SK-N-SH (cell line): Measurements from ENCODE around the gene CAPNS2. TPM values are rescaled to one million over a fixed set of nuclear protein-coding genes. Genes with fewer than 3 reads are reported as not detected.

Experiments used
- CTCF ChIA-PET: fragments of 300-600, 350-600 bp; formaldehyde crosslinking; extraction: SDS; loops from one replicate; lab custom pipeline; 2021; lab: Yijun Ruan, JAX
- POLR2A ChIA-PET: fragments of 350-600 bp; sonication (Branson Sonifier 250); formaldehyde crosslinking; extraction: SDS; loops from one replicate; lab custom pipeline; 2020; ENCODE audit warnings: antibody characterized with exemption, inconsistent platforms; lab: Yijun Ruan, JAX
- DNase-seq: peaks from one replicate; pipeline ENCODE4 v3.0.0; 2012
- H2AFZ ChIP-seq: fragments of 200-600 bp; sonication (generic); 2 replicates; pipeline ENCODE4 v1.8.1; 2016; ENCODE audit warnings: antibody characterized with exemption, mild to moderate bottlenecking, low read depth
- H3F3A ChIP-seq: fragments of 200-600 bp; sonication (generic); replicated peaks from 2 replicates; pipeline ENCODE3; 2016; ENCODE audit warnings: antibody characterized with exemption, mild to moderate bottlenecking; ENCODE audit not compliant: insufficient read depth
- H3K27ac ChIP-seq, 2 experiments: fragments of 200-500 bp in 1 of 2; fragments of 200-600 bp in 1 of 2; sonication (Bioruptor generic) in 1 of 2; sonication (generic), shearing (Covaris generic) in 1 of 2; 2 replicates each; pipeline versions ENCODE4 v1.5.1 to v1.6.1; 2014 to 2016; ENCODE audit warnings: low read depth in 2 of 2, inconsistent platforms in 1 of 2, low read length in 1 of 2, mild to moderate bottlenecking in 1 of 2, mixed read lengths in 1 of 2
- H3K27me3 ChIP-seq: fragments of 200-600 bp; sonication (generic), shearing (Covaris generic); 2 replicates; pipeline ENCODE4 v1.6.1; 2016; ENCODE audit warnings: mixed run types; ENCODE audit not compliant: insufficient read depth
- H3K36me3 ChIP-seq, 2 experiments: fragments of 200-500 bp in 1 of 2; fragments of 200-600 bp in 1 of 2; sonication (Bioruptor generic) in 1 of 2; sonication (generic) in 1 of 2; replicated peaks in 1 of 2; 2 replicates each; pipeline versions ENCODE3 to v1.5.1; 2014 to 2016; ENCODE audit warnings: low read length in 1 of 2, mild to moderate bottlenecking in 1 of 2; ENCODE audit not compliant: insufficient read depth in 2 of 2, control insufficient read depth in 1 of 2
- H3K4me1 ChIP-seq, 2 experiments: fragments of 200-500 bp in 1 of 2; fragments of 200-600 bp in 1 of 2; sonication (Bioruptor generic) in 1 of 2; sonication (generic), shearing (Covaris generic) in 1 of 2; 2 replicates each; pipeline versions ENCODE4 v1.5.1 to v1.6.1; 2014 to 2016; ENCODE audit warnings: low read depth in 1 of 2, low read length in 1 of 2, mixed run types in 1 of 2; ENCODE audit not compliant: insufficient read depth in 2 of 2, control insufficient read depth in 1 of 2
- H3K4me2 ChIP-seq: fragments of 200-600 bp; sonication (generic), shearing (Covaris generic); 2 replicates; pipeline ENCODE4 v1.6.1; 2017; ENCODE audit warnings: mixed run types
- H3K4me3 ChIP-seq, 2 experiments: fragments of 200-500 bp in 1 of 2; fragments of 200-600 bp in 1 of 2; sonication (Bioruptor generic) in 1 of 2; sonication (generic), shearing (Covaris generic) in 1 of 2; 2 replicates each; pipeline versions ENCODE4 v1.5.1 to v1.8.1; 2014 to 2016; ENCODE audit warnings: low read depth in 2 of 2, inconsistent platforms in 1 of 2, low read length in 1 of 2, mild to moderate bottlenecking in 1 of 2, mixed read lengths in 1 of 2, moderate library complexity in 1 of 2
- H3K79me2 ChIP-seq: fragments of 200-600 bp; sonication (generic); 2 replicates; pipeline ENCODE4 v1.8.1; 2017; ENCODE audit warnings: mild to moderate bottlenecking; ENCODE audit not compliant: insufficient read depth
- H3K9ac ChIP-seq: fragments of 200-600 bp; sonication (generic); 2 replicates; pipeline ENCODE4 v1.6.1; 2017; ENCODE audit warnings: mixed run types
- H3K9me2 ChIP-seq: fragments of 200-600 bp; sonication (generic); 2 replicates; pipeline ENCODE4 v1.6.1; 2017; ENCODE audit warnings: mixed run types
- H3K9me3 ChIP-seq: fragments of 200-600 bp; sonication (generic); 2 replicates; pipeline ENCODE4 v1.6.1; 2017; ENCODE audit warnings: mixed run types, mild to moderate bottlenecking, moderate library complexity
- H4K20me1 ChIP-seq: fragments of 200-600 bp; sonication (generic); 2 replicates; pipeline ENCODE4 v1.6.1; 2017; ENCODE audit warnings: mild to moderate bottlenecking, mixed run types; ENCODE audit not compliant: insufficient read depth
- CHD2 ChIP-seq: fragments of 150-350 bp; IDR thresholded peaks from 2 replicates; pipeline ENCODE4 v1.6.1; 2018; ENCODE audit warnings: low read length; ENCODE audit not compliant: partially characterized antibody
- EP300 ChIP-seq, 2 experiments: IDR thresholded peaks; 2 replicates each; pipeline versions ENCODE4 v1.4.0 to v1.6.1; 2012; ENCODE audit warnings: borderline replicate concordance in 1 of 2, low read depth in 1 of 2, low read length in 1 of 2
- FOSL2 ChIP-seq: IDR thresholded peaks from 2 replicates; pipeline ENCODE4 v1.4.0; 2012; ENCODE audit warnings: low read depth, mild to moderate bottlenecking, moderate library complexity, borderline replicate concordance
- GABPA ChIP-seq: IDR thresholded peaks from 2 replicates; pipeline ENCODE4 v1.4.0; 2012; ENCODE audit warnings: low read depth, mild to moderate bottlenecking
- JUND ChIP-seq: IDR thresholded peaks from 2 replicates; pipeline ENCODE4 v1.4.0; 2012
- MEF2A ChIP-seq: IDR thresholded peaks from 2 replicates; pipeline ENCODE4 v1.4.0; 2012; ENCODE audit warnings: low read depth, borderline replicate concordance
- MXI1 ChIP-seq: IDR thresholded peaks from 2 replicates; pipeline ENCODE4 v1.6.1; 2012; ENCODE audit warnings: mild to moderate bottlenecking, low read depth, low read length, improper control_type of control experiment
- NFIC ChIP-seq: IDR thresholded peaks from 2 replicates; pipeline ENCODE4 v1.4.0; 2012; ENCODE audit warnings: borderline replicate concordance
- SIN3A ChIP-seq: IDR thresholded peaks from 2 replicates; pipeline ENCODE4 v1.6.1; 2012; ENCODE audit warnings: low read depth, mild to moderate bottlenecking, low read length, moderate library complexity, borderline replicate concordance
- TCF12 ChIP-seq: IDR thresholded peaks from 2 replicates; pipeline ENCODE4 v1.4.0; 2012
- TEAD4 ChIP-seq: IDR thresholded peaks from 2 replicates; pipeline ENCODE4 v1.4.0; 2012; ENCODE audit warnings: mild to moderate bottlenecking, borderline replicate concordance; ENCODE audit not compliant: insufficient read depth
- YY1 ChIP-seq: IDR thresholded peaks from 2 replicates; pipeline ENCODE4 v1.4.0; 2012; ENCODE audit warnings: low read depth, mild to moderate bottlenecking
- polyA plus RNA-seq, 3 experiments: library from polyadenylated mRNA; depleted of rRNA; stranded (reverse); fragments of >200 nt; gene quantifications; 2 replicates each; pipeline ENCODE4 v1.2.3, GENCODE V29; 2012
- TF ChIP-seq, protein P1 (sequence below): IDR thresholded peaks from 2 replicates; pipeline ENCODE4 v1.6.1; 2012; ENCODE audit warnings: mild to moderate bottlenecking, low read depth, low read length, moderate library complexity
- TF ChIP-seq, protein P2 (sequence below): IDR thresholded peaks from 2 replicates; pipeline ENCODE4; 2012

Gene CAPNS2
- polyA plus RNA-seq, 1 of the 3 experiments (the other 2 are of a cell fraction) = 0.13 TPM

DNA sequence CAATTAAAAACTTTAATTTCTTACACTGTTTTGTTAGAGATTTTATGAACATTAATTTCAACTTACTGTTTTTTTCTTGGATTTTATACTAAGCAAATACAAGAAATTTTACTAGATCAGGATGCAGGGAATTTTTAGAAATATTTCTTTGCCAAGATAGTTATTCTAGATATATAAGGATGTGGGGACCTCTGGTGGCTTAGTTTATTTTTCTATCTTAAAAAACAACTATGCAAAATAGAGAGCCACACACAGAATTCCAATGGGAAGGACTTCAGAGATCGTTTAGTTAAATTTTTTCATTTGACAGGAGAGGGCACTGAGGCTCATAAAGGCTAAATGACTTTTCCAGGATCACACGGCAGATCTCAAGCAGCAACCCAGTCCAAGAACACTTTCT, 23.0 kb upstream of the CAPNS2 start (continued):
- TF ChIP-seq, protein P1, sequence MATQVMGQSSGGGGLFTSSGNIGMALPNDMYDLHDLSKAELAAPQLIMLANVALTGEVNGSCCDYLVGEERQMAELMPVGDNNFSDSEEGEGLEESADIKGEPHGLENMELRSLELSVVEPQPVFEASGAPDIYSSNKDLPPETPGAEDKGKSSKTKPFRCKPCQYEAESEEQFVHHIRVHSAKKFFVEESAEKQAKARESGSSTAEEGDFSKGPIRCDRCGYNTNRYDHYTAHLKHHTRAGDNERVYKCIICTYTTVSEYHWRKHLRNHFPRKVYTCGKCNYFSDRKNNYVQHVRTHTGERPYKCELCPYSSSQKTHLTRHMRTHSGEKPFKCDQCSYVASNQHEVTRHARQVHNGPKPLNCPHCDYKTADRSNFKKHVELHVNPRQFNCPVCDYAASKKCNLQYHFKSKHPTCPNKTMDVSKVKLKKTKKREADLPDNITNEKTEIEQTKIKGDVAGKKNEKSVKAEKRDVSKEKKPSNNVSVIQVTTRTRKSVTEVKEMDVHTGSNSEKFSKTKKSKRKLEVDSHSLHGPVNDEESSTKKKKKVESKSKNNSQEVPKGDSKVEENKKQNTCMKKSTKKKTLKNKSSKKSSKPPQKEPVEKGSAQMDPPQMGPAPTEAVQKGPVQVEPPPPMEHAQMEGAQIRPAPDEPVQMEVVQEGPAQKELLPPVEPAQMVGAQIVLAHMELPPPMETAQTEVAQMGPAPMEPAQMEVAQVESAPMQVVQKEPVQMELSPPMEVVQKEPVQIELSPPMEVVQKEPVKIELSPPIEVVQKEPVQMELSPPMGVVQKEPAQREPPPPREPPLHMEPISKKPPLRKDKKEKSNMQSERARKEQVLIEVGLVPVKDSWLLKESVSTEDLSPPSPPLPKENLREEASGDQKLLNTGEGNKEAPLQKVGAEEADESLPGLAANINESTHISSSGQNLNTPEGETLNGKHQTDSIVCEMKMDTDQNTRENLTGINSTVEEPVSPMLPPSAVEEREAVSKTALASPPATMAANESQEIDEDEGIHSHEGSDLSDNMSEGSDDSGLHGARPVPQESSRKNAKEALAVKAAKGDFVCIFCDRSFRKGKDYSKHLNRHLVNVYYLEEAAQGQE = no peak
- TF ChIP-seq NFIC = no peak
- TF ChIP-seq, all 33 proteins: peak for 3

DNA sequence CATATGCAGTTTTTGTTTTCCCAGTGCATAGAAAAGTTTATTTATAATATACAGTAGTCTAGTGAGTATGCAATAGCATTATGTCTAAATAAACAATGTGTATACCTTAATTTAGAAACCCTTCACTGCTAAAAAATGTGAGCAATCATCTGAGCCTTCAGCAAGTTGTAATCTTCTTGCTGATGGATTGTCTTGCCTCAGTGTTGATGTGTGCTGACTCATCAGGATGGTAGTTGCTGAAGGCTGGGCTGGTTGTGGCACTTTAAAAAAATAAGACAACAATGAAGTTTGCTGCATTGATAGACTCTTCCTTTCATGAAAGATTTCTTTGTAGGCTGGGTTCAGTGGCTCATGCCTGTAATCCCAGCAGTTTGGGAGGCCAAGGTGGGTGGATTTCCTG, 13.9 kb upstream of the CAPNS2 start:
- no peaks in the 10 kb centered on the region for H3K9me2 ChIP-seq
- H3F3A ChIP-seq = peaks cover 21% of the 10 kb centered on the region
- H3K9ac ChIP-seq = no peak overlapping the region
- H2AFZ ChIP-seq = no peak overlapping the region
- peak overlapping the region in 1 of 2 experiments; percentile 41; a peak in 2 of 4 replicates for H3K27ac ChIP-seq
- 0 out of 2 replicates have a peak, but pooled peaks cover 5% of the 10 kb centered on the region for H3K9me3 ChIP-seq
- no peak overlapping the region for H3K4me2 ChIP-seq
- H3K36me3 ChIP-seq = peaks cover 62 to 80% of the 10 kb centered on the region in 2 experiments
- no peaks in the 10 kb centered on the region for H3K27me3 ChIP-seq
- no peak overlapping the region for H3K4me3 ChIP-seq
- H3K79me2 ChIP-seq = no peaks in the 10 kb centered on the region
- POLR2A ChIA-PET = no interaction called here
- DNase-seq = no peak
- no peaks in the 10 kb centered on the region; a peak in 1 of 4 replicates for H3K4me1 ChIP-seq
- H4K20me1 ChIP-seq = no peaks in the 10 kb centered on the region
- CTCF ChIA-PET = interaction anchor here (0.9 to 2.6 kb wide), 2 partner anchors 9 to 88 kb away, joined by 4 to 11 read pairs; no protein-coding TSS in a partner anchor
- TF ChIP-seq MXI1 = no peak
- peak; percentile 74 for TF ChIP-seq JUND
- no peak for TF ChIP-seq SIN3A
- TF ChIP-seq, protein P2, sequence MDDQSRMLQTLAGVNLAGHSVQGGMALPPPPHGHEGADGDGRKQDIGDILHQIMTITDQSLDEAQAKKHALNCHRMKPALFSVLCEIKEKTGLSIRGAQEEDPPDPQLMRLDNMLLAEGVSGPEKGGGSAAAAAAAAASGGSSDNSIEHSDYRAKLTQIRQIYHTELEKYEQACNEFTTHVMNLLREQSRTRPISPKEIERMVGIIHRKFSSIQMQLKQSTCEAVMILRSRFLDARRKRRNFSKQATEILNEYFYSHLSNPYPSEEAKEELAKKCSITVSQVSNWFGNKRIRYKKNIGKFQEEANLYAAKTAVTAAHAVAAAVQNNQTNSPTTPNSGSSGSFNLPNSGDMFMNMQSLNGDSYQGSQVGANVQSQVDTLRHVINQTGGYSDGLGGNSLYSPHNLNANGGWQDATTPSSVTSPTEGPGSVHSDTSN = peak; percentile 92
- TF ChIP-seq EP300 (IDR thresholded peaks at IDR 0.05; ENCODE audit: borderline replicate concordance in 1 of 2, low read depth in 1 of 2, low read length in 1 of 2) = peak in 1 of 2 experiments; percentile 31; a peak in 1 of 4 replicates
- TF ChIP-seq MEF2A = peak; percentile 65; the same call in 1 of the 2 replicates
- no peak for TF ChIP-seq CHD2
- TF ChIP-seq TCF12 = peak; percentile 37; the same call in 1 of the 2 replicates
- TF ChIP-seq FOSL2 = peak; percentile 44; the same call in 1 of the 2 replicates
- no peak for TF ChIP-seq GABPA
- TF ChIP-seq TEAD4 = 0 out of 2 replicates have a peak, but pooled peaks have one; percentile 25
- TF ChIP-seq YY1 = no peak
